Fibroblast of upper back skin (primary cell): ENCODE results near the gene EZR.

Source experiments
- DNase-seq: peaks from one replicate; pipeline ENCODE4 v3.0.0-alpha.2; 2013

EZR gene

DNA sequence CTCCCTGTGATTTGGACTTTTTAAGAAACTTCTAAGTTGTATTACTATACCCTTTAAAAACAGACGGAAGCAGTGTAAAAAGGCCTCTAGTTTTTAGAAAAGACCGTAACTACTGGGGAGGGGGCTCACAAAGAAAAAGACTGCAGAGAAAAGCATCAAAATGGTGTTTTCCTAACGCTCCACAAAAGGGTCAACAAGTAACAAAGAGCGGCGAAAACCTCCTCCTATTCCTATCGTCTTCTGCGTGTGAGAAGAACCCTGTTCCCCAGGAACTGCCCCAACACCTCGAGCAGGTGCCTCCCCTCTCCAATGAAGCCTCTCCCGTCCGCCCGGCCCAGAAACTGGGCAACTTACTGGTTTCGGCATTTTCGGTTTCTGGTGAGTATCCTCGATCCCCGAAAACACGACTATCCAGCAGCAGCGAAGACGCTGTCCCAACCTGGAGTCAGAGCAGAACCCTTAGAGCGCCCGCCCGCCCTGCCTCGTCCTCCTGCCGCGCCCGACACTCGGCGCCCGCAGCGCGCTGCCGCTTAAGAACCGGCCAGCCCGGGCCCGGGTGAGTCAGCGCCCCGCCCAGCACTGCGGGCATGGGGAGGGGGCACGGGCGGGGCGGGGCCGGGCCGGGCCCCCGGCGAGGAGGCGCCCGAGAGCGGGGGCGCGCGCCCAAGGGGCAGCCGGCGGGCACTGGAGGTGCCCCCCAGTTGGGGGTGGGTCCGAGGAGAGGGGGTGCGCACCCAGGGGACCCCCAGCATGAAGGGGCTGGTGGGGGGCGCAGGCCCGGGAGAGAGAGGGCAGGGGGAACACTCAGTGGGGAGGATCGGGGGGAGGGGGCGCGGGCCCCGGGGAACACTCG is 1.2 kb downstream of the EZR start:
- DNase-seq, result peak; percentile 65

GRCh38 chr6:158816803-158817727 is 2.1 kb downstream of the EZR start:
- no peak for DNase-seq

DNA sequence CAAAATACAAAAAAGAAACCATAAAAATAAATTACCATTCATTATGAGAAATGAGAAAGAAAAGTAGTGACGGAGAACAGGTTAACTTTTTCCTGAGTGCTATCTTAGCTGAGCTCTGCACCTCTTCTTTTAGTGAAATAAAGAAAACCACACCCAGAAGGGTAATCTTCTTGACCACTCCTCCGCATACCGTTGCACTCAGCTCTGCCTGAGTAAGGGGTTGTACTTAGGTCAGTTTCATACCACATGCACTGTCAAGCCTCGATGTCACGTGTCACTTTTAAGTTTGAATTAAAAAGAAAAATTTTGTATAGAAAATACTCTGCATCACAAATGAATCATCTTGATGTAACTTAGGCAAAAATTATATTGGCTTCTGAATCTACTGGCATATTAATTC is 2.8 kb downstream of the EZR start:
- DNase-seq, result no peak

DNA sequence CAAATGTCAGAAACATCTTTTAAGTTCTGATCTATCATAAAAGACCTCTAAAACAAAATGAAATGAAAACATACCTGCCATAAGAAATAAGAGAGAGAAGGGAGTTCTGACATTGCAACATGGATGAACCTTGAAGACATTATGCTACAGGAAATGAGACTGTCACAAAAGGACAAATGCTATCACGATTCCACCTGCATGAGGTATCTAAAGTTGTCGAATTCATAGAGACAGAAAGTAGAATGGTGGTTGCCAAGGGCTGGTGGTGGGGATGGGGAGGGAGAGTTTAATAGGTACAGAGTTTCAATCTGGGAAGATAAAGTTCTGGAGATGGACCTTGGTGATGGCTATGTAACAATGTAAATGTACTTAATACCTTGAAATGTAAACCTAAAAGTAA is 3.3 kb downstream of the EZR start:
- DNase-seq, result no peak

- no peak for DNase-seq
Measured at GRCh38 chr6:158815379-158815724, 3.8 kb downstream of the EZR start.

- no peak for DNase-seq
Measured at GRCh38 chr6:158813032-158813431, 6.1 kb downstream of the EZR start.

DNA sequence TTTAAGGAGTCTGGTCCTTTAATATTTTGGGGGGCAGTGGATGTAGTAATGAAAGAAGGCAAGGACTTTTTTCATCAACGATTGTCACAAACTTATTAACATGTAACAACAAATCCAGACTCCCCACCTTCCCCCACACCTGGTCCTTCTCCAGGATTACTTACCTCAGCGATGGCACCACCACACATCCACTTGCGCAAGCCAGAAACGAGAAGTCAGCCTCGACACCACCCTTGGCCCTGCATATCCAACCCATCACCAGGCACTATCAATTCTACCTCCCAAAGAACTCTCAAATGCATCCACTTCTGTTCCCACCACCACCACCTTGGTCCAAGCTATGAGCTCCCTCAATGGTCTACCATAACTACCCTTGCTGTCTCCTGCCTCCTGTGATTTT is 6.6 kb downstream of the EZR start:
- DNase-seq, result no peak

- no peak for DNase-seq
Measured at GRCh38 chr6:158810155-158811095, 8.7 kb downstream of the EZR start.

DNA sequence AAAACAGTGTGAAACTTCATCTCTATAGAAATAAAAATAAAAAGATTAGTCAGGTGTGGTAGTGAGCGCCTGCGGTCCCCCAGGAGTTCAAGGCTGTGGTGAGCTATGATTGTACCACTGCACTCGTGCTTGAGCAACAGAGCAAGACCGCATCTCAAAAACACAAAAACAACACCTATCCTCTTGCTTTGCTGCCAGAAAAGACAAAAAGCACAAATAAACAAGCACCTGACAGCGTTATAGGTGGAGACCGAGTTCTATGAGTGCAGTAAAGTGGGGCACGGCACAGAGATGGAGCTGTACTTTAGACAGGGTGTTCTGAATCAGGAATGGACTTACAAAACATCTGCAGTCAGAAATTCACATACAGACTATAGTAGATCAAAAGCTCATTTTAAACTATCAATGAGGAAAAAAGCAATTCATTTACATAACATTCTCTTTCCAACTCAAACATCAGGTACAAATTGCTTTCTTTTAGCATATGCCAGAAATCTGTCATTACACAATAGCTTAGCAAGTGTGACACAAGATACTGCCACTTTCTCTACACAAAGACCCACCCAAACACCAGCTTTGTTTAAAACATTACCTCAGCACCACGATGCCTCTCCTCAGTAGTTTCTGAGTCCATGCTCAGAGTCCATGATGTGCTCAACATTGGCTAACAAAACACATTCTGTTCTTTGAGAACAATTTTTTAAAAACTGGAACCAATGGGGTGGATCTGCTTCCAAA is 10.1 kb downstream of the EZR start:
- no peak for DNase-seq

GRCh38 chr6:158808442-158808833 is 10.7 kb downstream of the EZR start:
- DNase-seq, result no peak

DNA sequence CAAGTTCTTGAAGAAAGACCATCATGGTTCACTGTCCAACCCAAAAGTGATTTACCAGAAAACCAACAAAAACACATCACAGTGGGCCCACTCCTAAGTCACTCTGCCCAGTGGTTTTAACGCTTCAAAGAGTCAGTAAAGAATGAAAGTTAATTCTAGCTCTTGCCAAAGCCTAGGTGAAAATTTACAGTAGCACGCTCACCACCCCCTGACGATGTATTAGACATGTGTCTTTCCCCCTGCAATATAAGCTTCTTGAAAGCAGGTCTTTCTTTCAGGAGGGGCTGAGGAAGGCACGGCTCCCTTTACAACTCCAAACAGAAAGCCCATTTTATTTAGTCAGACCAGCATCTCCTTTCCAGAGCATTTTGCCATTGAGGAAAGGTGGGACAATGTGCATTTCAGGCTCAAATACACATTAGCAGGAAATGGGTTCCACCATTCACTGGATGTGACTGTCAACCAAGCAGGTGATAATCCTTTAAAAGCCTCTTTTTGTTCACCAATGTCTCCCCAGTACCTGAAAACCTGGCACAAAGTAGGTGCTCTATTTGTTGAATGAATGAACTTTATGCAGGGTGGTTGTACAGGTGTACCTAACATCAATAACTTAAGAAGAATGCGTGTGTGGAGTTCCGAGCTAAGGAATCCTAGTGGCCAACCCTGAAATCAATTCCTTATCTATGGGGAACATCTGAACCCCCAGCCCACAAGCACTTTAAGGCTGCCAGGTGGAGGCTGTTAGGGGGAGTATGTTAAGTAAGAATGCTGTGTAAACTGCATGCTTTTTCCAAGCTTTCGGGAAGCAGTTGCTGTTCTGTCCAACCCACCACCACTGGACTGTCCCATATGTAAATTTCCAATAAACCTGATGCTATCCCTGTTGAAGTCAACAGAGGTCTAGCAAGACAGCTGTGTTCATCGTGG is 11.4 kb downstream of the EZR start:
- DNase-seq, result no peak

- no peak for DNase-seq
Measured at GRCh38 chr6:158805698-158806377, 13.3 kb downstream of the EZR start.

GRCh38 chr6:158804207-158804606 is 15.0 kb downstream of the EZR start:
- DNase-seq, result no peak

GRCh38 chr6:158803733-158804143 is 15.4 kb downstream of the EZR start:
- peak; percentile 34 for DNase-seq

DNA sequence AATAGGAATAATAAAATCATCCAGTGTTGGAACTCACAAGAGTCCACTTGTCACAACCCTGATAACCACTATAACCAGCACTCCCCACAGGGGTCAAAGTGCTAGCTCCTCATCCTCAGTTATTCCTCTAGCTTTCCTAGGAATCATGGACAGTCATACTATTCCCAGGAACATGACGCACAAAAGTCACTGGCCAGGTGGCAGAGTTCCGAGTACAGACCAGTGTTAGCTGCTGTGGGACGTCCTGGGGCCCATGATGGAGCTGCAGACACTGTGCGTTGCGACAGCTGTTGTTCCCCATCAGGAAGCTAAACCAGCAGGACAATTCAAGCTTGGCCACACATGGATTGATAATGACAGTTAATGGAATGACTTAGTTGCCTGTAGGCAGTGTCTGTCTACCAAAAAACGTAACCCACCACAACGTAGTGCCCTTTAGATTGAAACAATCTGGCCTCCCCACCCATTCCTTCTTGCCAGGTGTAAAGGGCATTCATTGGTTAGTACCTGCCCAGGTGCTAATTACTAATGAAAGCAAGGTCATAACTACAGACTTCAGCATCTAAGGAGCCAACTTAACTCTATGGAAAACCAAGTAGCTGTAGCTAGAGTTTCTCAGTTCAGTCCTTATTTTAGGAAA is 17.4 kb downstream of the EZR start:
- DNase-seq, result no peak

- DNase-seq, result peak; percentile 62
Measured at GRCh38 chr6:158799051-158799792, 19.9 kb downstream of the EZR start.

DNA sequence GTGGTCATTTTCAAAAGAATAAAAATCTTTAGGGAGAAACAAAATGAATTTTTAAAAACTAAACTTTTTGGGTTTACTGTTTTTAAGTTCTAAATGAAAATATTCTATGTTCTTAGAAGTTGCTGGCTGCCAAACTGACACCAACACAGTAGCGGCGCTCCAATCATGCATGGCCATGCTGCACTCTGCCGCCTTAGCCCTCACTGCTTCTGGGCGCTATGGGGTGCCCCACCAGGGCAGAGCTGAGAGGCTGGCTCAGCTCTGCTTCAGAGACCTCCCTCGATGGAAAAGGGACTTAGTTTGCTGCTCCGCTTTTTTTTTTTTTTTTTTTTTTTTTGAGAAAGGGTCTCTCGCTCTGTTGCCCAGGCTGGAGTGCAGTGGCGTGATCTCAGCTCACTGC is 20.9 kb downstream of the EZR start:
- DNase-seq, result no peak

GRCh38 chr6:158797331-158798310 is 21.5 kb downstream of the EZR start:
- peak; percentile 91 for DNase-seq
